GM04503 (cell line): ENCODE results near the gene ALKBH1.
A peak's percentile ranks its signal among the peaks of the same experiment; 100 is the strongest.
"Not testable (repeated sequence)": the region's sequence is repeated elsewhere in the genome, so short reads cannot be mapped to it uniquely, and the experiment has no call there.

Source experiments
- DNase-seq: peaks from one replicate; pipeline ENCODE4 v3.0.0-alpha.2; 2012; ENCODE audit warnings: low read depth

ALKBH1 gene

GRCh38 chr14:77707724-77708408 is at the start of gene ALKBH1, which contains the start of gene SLIRP:
ALKBH1 (minus strand) TSS chr14:77708023; CDS start chr14:77708004, 19 bp downstream.
SLIRP (plus strand) TSS chr14:77708103; CDS start chr14:77708112, 9 bp downstream.
- peak; percentile 46 for DNase-seq

GRCh38 chr14:77752799-77753516 is 45.1 kb upstream of the ALKBH1 start:
- no peak for DNase-seq

- no peak for DNase-seq
These were observed 44.4 kb upstream of the ALKBH1 start for GRCh38 chr14:77752266-77752665.

- DNase-seq, result not testable (repeated sequence)
These were observed 39.6 kb upstream of the ALKBH1 start for GRCh38 chr14:77747425-77747824.

GRCh38 chr14:77746064-77746702 is 38.4 kb upstream of the ALKBH1 start:
- no peak for DNase-seq

- DNase-seq, result no peak
These were observed 33.6 kb upstream of the ALKBH1 start for GRCh38 chr14:77741438-77741837.

GRCh38 chr14:77738559-77739250 is 30.9 kb upstream of the ALKBH1 start:
- no peak for DNase-seq

- DNase-seq, result peak; percentile 6
These were observed 23.2 kb upstream of the ALKBH1 start for GRCh38 chr14:77730976-77731497.

GRCh38 chr14:77722301-77722700 is 14.5 kb upstream of the ALKBH1 start:
- no peak for DNase-seq

GRCh38 chr14:77721437-77721836 is 13.6 kb upstream of the ALKBH1 start:
- no peak for DNase-seq

GRCh38 chr14:77717608-77718305 is 9.9 kb upstream of the ALKBH1 start:
- no peak for DNase-seq

GRCh38 chr14:77714926-77715325 is 7.1 kb upstream of the ALKBH1 start:
- no peak for DNase-seq

- DNase-seq, result no peak
These were observed 2.5 kb upstream of the ALKBH1 start for GRCh38 chr14:77710364-77710763.

GRCh38 chr14:77709412-77709811 is 1.6 kb upstream of the ALKBH1 start:
- DNase-seq, result no peak

GRCh38 chr14:77708749-77709148 is 926 bp upstream of the ALKBH1 start:
- DNase-seq, result no peak

- DNase-seq, result peak; percentile 16
These were observed 484 bp downstream of the ALKBH1 start for GRCh38 chr14:77707355-77707723.

- DNase-seq, result no peak
These were observed 16.6 kb downstream of the ALKBH1 start for GRCh38 chr14:77691259-77691658.

- no peak for DNase-seq
These were observed 25.7 kb downstream of the ALKBH1 start for GRCh38 chr14:77682158-77682553.

GRCh38 chr14:77681196-77682157 is 26.3 kb downstream of the ALKBH1 start:
- no peak for DNase-seq

- no peak for DNase-seq
These were observed 32.9 kb downstream of the ALKBH1 start for GRCh38 chr14:77674931-77675330.
